HL-60/S4 treated with retinoic acid at 250 ng/mL for 4 days and 3 days (cell line): ENCODE results near the gene MYORG.

Experiments used
- in situ Hi-C: fragments of 300-500 bp; cut with MboI; formaldehyde crosslinking; loops from 2 replicates; pipeline ENCODE4 v1.7.0; 2022; ENCODE audit warnings: low sequenced_read_pairs

MYORG gene

GRCh38 chr9:34385561-34386230 is 9.0 kb upstream of the MYORG start:
- in situ Hi-C loops = no loop called here

- in situ Hi-C loops = no loop called here
Observed at GRCh38 chr9:34384368-34385165, 7.9 kb upstream of the MYORG start.

- in situ Hi-C loops = no loop called here
Observed at GRCh38 chr9:34383904-34384303, 7.2 kb upstream of the MYORG start.

GRCh38 chr9:34382879-34383278 is 6.2 kb upstream of the MYORG start:
- in situ Hi-C loops = no loop called here

GRCh38 chr9:34382054-34382453 is 5.4 kb upstream of the MYORG start:
- in situ Hi-C loops = no loop called here

- in situ Hi-C loops = no loop called here
Observed at GRCh38 chr9:34381323-34381722, 4.6 kb upstream of the MYORG start.

- in situ Hi-C loops = no loop called here
Observed at GRCh38 chr9:34380511-34381315, 4.0 kb upstream of the MYORG start.

- in situ Hi-C loops = no loop called here
Observed at GRCh38 chr9:34380034-34380510, 3.4 kb upstream of the MYORG start.

- in situ Hi-C loops = no loop called here
Observed at GRCh38 chr9:34379334-34380033, 2.8 kb upstream of the MYORG start.

GRCh38 chr9:34378376-34379060 is 1.8 kb upstream of the MYORG start:
- in situ Hi-C loops = no loop called here

GRCh38 chr9:34377404-34377746 is 677 bp upstream of the MYORG start:
- in situ Hi-C loops = no loop called here

GRCh38 chr9:34375901-34376595 is 650 bp downstream of the MYORG start:
- in situ Hi-C loops = no loop called here

GRCh38 chr9:34374905-34375552 is 1.7 kb downstream of the MYORG start:
- in situ Hi-C loops = no loop called here

- in situ Hi-C loops = no loop called here
Observed at GRCh38 chr9:34374339-34374738, 2.4 kb downstream of the MYORG start.

GRCh38 chr9:34373749-34374148 is 2.9 kb downstream of the MYORG start:
- in situ Hi-C loops = no loop called here

- in situ Hi-C loops = no loop called here
Observed at GRCh38 chr9:34372467-34373011, 4.2 kb downstream of the MYORG start.

GRCh38 chr9:34371886-34372466 is 4.7 kb downstream of the MYORG start:
- in situ Hi-C loops = no loop called here

- in situ Hi-C loops = no loop called here
Observed at GRCh38 chr9:34370970-34371880, 5.5 kb downstream of the MYORG start.
